GM19463 (cell line): ENCODE results near the gene SPIRE2.
"Not testable (repeated sequence)": the region's sequence is repeated elsewhere in the genome, so short reads cannot be mapped to it uniquely, and the experiment has no call there.

Experiments
- ATAC-seq: cut with Tn5 transposase; IDR thresholded peaks from one replicate; pipeline ENCODE4 v1.9.1; 2021; ENCODE audit warnings: mild to moderate bottlenecking, moderate library complexity; ENCODE audit not compliant: unreplicated experiment

Gene SPIRE2

DNA sequence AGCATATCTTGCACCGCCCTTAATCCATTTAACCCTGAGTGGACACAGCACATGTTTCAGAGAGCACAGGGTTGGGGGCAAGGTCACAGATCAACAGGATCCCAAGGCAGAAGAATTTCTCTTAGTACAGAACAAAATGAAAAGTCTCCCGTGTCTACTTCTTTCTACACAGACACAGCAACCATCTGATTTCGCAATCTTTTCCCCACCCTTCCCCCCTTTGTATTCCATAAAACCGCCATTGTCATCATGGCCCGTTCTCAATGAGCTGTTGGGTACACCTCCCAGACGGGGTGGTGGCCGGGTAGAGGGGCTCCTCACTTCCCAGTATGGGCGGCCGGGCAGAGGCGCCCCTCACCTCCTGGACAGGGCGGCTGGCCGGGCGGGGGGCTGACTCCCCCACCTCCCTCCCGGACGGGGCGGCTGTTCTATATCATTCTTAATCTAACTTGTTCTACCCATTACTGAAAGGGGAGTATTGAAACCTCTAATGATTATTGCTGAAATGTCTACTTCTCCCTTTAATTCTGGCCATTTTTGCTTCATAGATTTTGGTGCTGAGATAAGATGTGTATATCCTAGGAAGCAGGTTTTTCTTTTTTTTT lies 21.6 kb upstream of the SPIRE2 start:
- not testable (repeated sequence) for ATAC-seq

GRCh38 chr16:89808475-89808874 lies 19.8 kb upstream of the SPIRE2 start:
- no peak for ATAC-seq

DNA sequence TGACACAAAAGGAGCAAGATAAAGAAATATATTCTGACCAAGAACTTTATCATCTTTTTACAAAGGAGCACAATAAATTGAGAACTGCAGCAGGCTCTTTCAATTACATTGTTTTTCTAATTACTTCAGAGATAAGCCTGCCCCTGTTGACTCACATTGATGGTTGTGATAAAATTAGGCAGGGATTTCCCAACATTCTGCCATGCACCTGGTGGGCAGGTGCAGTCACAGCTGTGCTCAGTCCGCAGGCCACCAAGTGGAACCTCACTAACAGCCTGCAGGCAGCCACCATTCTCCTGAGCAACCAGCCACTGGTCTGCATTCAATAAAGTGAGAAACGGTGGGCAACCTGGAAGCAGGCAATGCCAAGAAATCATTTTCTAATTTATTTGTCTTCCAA lies 17.0 kb upstream of the SPIRE2 start:
- ATAC-seq: no peak

GRCh38 chr16:89815639-89816348 lies 12.5 kb upstream of the SPIRE2 start:
- ATAC-seq: no peak

GRCh38 chr16:89818851-89819403 lies 9.3 kb upstream of the SPIRE2 start:
- not testable (repeated sequence) for ATAC-seq

- not testable (repeated sequence) for ATAC-seq
These were observed 8.8 kb upstream of the SPIRE2 start for GRCh38 chr16:89819448-89819847.

GRCh38 chr16:89821438-89822187 lies 6.7 kb upstream of the SPIRE2 start:
- no peak for ATAC-seq

DNA sequence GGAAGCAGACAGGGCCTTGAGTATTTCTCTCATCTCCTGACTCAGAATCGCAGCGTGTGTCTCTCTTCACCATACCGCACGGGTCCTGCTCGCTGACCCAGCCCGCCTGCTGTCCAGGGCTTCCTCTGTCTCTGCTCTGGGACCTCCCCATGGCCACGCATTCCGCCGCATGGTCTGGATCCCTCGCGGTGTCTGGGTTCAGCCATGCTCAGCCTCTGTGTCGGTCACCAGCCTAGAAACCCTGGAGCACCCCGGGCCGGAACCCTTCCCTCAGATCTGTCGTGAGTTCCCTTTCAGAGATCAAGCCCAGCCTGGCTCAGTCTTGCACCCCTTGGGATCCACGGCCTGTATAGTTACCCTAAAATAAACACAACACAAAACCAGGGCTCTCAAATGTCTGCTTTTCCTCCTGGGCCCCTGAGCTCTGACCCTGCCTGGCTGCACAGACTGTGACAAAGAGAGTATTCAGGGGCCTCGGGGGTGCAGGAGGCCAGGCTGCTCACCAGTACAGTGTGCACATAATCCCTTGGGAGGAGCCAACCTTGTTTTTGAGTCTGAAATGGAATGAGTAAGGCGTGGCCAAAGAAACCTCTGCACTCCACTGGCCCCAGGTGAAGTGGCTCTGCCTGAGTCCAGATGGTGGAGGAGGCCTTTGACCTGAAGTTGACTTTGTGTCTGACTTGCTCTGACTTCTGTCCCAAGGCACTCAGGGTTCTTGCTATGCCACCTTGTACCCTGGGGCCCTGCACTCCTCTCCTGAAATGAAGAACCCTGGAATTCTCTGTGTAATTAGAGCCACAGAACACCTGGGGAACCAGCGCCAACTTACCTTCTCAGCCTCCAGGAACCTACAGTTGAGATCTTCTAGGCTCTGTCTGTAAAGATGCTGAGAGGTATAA lies 5.8 kb upstream of the SPIRE2 start:
- ATAC-seq: no peak

DNA sequence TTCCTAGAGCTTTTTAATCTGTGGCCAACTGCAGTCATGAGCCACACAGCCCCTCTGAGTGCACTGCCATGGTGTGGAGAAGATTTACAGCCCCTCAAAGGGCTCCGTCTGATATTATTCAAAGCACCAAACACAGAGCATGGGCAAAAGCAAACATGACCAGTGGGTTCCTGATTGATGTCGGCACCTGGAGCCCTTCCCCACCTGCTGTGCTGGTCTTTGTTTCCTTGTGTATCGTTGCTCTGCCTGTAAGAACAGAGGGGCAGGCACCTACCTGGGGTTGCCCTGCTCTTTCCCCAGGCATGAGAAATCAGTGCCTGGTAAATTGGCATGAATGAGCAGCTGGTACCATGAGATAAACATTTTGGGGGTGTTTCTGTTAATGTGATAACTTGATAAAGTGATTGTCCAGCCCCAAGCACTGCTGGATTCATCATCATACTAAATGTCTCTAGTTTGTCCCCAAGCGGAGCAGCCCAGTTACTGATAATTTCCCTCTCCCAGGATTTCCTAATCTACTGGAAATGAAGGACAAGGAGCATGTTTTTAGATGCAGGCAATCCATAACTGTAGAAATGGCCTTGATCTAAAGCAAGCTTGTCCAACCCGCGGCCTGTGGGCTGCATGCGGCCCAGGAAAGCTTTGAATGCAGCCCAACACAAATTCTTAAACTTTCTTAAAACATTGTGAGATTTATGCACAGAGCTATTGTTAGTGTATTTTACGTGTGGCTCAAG lies 5.0 kb upstream of the SPIRE2 start:
- no peak for ATAC-seq

- ATAC-seq: not testable (repeated sequence)
These were observed 4.5 kb upstream of the SPIRE2 start for GRCh38 chr16:89823824-89824148.

GRCh38 chr16:89826531-89827382 lies 1.5 kb upstream of the SPIRE2 start:
- no peak for ATAC-seq

- no peak for ATAC-seq
These were observed 684 bp upstream of the SPIRE2 start for GRCh38 chr16:89827383-89828198.

- ATAC-seq: no peak
These were observed 775 bp downstream of the SPIRE2 start for GRCh38 chr16:89828870-89829629.

DNA sequence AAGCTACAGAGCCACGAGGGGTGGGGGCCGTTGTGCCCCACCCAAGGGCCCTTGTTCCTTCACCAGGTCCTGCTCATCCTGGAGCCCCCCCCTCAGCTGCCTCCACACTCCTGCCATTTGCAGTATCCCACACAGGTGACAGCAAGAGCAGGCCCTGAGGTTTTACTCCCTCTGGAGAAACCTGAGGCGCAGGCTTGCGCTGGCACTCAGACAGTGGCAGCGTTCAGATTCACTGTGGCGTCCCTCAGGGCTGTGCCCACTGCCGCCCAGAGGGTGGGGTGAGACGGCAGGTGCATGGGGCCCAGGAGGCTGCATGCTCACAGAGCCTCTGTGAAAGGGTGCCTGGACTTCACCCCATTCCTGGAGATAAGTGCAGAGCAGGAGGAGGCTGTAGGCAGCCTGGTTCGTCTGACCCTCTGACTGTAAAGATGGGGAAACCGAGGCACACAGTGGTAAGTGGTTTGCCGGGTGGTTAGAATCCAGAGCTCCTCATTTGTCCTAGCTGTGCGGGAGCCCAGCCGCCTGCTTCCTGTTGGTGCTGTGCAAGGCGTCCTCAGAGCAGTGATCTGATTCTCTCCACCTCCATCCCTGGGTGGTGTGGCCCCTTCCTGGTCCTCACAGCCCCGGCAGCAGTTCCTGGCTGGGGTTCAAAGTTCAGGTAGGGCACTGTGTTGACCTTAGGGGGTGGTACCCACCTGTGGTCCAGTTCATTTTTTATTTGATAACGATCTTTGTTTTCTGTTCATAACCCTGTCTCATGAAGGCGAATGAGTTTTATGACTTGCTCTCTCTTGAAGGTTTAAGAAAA lies 1.6 kb downstream of the SPIRE2 start:
- no peak for ATAC-seq

DNA sequence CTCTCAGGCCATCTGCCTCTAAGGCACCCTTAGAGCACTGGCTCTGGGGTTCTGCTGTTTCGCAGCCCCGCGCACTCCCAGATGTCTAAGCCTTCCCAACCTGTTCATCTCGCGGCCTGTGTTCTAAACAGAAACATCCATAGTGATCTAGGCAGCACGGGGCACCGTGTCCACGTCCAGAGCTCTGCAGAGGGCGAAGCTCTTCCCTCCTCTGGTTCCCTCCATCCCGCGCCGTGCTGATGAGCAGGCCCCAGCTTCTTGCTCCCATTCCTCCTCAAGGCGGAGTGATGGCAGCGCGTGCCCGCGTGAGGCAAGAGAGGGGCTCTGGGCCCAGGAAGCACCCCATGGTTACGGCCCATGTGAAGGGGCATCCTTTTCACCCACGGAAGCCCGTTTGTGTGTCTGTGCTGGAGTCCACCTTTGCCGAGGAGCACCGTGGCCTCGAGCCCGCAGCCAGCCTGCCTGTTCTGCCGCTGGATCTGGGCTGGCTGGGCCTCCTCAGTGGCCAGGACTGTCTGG lies 3.6 kb downstream of the SPIRE2 start:
- ATAC-seq: no peak

DNA sequence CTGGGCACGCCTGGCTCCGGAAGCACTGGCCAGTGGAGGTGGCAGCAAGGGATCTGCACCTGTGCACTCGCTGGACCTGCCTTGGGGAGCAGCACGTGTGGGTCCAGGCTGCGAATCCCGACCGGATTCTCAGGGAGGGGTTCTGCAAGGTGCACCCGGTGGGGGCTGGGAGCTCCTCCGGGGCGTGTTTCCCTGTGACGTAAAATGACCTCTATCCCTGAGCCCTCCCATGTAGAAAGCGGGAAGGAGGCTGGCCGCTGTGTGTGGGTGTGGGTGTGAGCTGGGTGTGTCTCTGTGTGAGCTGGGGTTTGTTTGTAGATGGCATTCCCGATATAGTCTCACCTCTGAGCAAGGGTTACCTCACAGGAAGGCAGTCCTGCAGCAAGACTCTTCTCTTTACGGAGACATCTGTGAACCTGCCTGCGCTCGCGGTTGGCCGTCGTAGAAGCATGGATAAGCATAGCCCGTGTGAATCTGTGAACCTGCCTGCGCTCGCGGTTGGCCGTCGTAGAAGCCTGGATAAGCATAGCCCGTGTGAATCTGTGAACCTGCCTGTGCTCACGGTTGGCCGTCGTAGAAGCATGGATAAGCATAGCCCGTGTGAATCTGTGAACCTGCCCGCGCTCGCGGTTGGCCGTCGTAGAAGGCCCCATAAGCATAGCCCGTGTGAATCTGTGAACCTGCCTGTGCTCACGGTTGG lies 5.5 kb downstream of the SPIRE2 start:
- not testable (repeated sequence) for ATAC-seq
